Measurements from ENCODE around the gene FAM120A.

DNA sequence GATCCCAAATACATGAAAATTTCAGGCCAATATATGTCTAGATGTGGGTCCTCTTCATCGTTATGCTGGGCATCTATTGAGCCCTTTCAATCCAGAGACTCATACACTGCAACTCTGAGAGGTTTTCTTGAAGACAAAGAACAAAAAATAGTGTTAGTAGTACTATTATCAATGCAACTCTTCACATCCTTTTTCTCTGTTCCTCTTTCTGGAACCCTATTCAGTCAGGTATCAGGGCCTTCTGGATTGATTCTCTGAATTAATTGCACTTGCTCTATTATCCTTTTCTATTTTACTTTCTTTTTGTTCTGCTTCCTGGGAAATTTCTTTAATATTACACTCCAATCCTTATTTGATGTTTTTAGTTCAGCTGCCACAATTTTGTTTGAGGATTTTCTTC is 18.5 kb upstream of the FAM120A start:
- no peak for TF ChIP-seq POLR2AphosphoS5 (IDR thresholded peaks at IDR 0.05; ENCODE audit: low read depth, low read length)
- no peak for TF ChIP-seq CTCF (IDR thresholded peaks at IDR 0.05)
